ENCODE results near the gene FAM89B.

The FAM89B gene

GRCh38 chr11:65611758-65612603, 39.6 kb downstream of the FAM89B start:
- DNase-seq (ENCODE audit: low spot score), result peak; percentile 71

GRCh38 chr11:65612691-65613090, 40.4 kb downstream of the FAM89B start:
- no peak for DNase-seq (ENCODE audit: low spot score)

DNA sequence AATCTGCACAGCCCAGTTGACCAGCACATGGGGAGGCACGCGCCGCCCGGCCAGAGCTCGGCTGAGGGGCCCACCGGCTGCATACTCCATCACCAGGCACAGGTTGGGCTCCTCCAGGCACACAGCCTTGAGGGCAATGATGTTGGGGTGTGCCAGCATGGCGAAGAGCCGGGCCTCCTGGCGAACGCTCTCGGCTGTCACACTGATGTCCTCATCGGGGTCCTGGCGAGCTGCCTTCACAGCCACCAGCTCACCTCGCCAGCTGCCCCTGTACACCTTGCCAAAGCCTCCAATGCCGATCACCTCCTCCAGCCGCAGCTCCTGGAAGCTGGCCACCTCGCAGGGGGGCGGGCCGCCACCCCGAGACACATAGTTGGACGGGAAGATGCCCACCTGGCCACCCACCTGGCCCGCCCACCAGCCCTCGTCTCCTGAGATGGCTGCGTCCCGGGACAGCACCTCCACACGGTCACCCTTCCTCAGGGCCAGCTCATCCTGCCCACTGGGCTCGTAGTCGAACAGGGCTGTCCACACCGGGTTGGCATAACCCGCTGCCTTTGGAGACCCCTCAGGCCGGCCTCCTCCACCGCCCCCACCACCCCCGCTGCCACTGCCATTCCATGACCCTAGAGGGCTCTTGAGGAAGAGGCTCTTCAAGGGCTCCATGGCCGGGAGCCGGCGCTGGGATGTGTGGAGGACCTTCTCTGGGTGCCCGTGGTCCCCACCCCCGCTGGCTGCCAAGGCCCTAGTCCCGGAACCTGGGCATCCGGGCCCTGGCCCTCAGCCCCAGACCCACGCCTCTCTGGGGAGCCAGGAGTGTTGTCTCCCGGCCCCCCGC, 41.0 kb downstream of the FAM89B start:
- DNase-seq (ENCODE audit: low spot score), result no peak

GRCh38 chr11:65615229-65615949, 43.1 kb downstream of the FAM89B start, which contains the start of gene PCNX3:
Gene PCNX3, plus strand, starts transcription at chr11:65615776. Its CDS starts 536 bp downstream, at chr11:65616312.
- DNase-seq (ENCODE audit: low spot score), result peak; percentile 100

DNA sequence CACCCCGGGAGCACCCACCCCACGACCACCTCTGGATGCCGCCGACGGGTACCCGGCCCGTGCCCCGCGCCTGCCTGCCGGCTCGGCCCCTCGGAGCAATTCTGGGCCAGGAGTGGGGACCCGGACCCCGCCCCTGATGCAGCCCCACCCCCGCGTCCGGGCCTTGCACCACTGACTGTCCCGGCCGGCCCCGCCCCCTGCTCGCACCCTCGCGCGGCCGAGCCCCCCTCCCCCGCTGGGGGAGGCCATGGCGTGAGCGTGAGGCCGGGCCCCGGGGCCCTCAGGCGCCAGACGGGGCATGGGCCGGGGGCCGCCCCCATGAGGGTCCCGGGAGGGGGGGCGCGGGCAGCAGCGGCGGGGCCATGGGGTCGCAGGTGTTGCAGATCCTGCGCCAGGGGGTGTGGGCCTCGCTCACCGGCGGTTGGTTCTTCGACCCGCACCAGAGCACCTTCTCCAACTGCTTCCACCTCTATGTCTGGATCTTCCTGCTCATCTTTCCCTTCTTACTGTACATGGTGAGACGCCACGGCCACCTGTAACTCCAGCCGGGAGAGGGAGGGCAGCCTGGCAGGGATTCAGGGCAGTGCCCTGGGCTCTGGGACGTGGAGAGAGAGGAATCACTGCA, 43.7 kb downstream of the FAM89B start:
- DNase-seq (ENCODE audit: low spot score), result no peak

- no peak for DNase-seq (ENCODE audit: low spot score)
Observed at GRCh38 chr11:65616575-65617001, 44.2 kb downstream of the FAM89B start.

DNA sequence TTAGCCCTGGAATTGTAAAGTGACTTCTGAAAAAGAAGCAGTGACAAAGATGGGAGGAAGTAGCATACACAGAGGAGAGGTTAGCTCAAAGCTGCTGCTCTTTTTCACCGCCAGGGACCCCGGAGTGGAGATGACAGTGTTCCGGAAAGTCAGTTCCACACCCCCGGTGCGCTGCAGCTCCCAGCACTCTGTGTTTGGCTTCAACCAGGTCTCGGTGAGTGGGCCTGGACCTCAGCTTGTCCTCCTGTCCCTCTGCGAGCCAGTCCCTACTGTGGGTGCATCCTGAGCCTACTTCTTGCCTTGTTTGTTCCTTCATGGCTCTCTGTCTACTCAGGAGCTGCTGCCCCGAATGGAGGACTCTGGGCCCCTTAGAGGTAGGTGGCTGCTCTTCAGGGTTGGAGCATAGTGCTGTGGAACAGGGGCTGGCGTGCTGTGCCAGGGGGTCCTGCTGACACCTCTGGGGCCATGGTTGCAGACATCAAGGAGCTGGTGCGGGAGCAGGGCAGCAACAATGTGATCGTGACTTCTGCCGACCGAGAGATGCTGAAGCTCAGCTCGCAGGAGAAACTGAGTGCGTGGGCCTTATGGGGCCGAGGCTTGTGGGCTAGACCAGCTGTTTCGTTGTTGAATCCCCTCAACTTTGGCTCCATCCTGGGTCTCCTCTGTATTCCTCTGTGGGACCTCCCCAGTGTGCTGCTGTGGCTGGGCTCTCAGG, 45.0 kb downstream of the FAM89B start:
- no peak for DNase-seq (ENCODE audit: low spot score)

- DNase-seq (ENCODE audit: low spot score), result no peak
Observed at GRCh38 chr11:65617990-65618751, 45.8 kb downstream of the FAM89B start.

GRCh38 chr11:65618763-65619162, 46.4 kb downstream of the FAM89B start:
- DNase-seq (ENCODE audit: low spot score), result no peak

GRCh38 chr11:65619281-65619928, 47.1 kb downstream of the FAM89B start:
- DNase-seq (ENCODE audit: low spot score), result no peak

GRCh38 chr11:65620666-65621065, 48.3 kb downstream of the FAM89B start:
- DNase-seq (ENCODE audit: low spot score), result no peak

DNA sequence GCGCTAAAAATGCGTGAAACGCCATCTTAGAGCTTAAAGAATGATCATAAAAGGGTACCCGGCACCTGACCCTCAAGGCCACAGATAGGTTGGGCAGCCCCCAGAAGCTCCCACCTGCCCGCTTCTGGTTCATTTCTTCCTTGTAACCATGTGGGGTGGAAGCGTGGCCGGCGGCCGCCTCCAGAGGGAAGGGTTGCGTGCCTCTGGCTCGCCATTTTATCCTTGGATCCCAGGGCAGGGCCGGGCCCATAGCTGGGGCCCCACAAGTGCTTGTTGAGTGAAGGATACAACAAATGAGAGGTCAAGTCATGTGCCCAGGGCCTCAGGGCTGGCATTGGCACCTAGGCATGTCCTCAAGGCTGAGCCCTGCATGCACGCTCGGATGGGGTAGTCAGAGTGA, 49.1 kb downstream of the FAM89B start:
- DNase-seq (ENCODE audit: low spot score), result no peak

DNA sequence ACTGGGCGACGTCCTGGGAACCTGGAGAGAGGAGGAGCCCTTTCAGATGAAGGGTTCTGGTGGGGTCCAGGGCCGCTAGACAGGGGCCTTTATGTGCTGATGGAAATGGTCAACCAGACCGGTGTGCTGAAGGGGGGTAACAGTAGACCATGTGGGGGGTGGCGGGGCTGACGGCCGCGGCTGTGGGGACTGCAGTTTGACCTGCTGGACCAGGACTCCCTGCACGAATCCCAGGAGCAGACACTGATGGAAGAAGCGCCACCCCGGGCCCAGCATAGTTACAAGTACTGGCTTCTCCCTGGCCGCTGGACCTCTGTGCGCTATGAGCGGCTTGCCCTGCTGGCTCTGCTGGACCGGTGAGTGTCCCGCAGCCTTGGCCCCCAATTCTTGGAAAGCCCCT, 49.7 kb downstream of the FAM89B start:
- DNase-seq (ENCODE audit: low spot score), result no peak

- no peak for DNase-seq (ENCODE audit: low spot score)
Observed at GRCh38 chr11:65623177-65623576, 50.8 kb downstream of the FAM89B start.

Data from kidney capillary endothelial cell (primary cell).